ENCODE measurements around the gene GPLD1.

- TF ChIP-seq ZNF3 (CRISPR knock-in tag; IDR thresholded peaks at IDR 0.05), result no peak
- TF ChIP-seq JUN (IDR thresholded peaks at IDR 0.05; ENCODE audit: borderline replicate concordance, low read depth, low read length), result no peak
- TF ChIP-seq JUN (CRISPR knock-in tag; IDR thresholded peaks at IDR 0.05; ENCODE audit: borderline replicate concordance), result no peak
- TF ChIP-seq CTCF (IDR thresholded peaks at IDR 0.05 in 2 of 3, conservative IDR thresholded peaks at IDR 0.05 in 1 of 3; ENCODE audit: insufficient read depth in 2 of 3, low read depth in 1 of 3, low read length in 3 of 3), result no peak
- TF ChIP-seq RBM22 (IDR thresholded peaks at IDR 0.05; ENCODE audit: low read depth, low read length, poor library complexity, severe bottlenecking), result no peak
- no peak for TF ChIP-seq TCF7L2 (IDR thresholded peaks at IDR 0.05; ENCODE audit: low read depth, low read length)
- TF ChIP-seq KLF13 (tag; IDR thresholded peaks at IDR 0.05; ENCODE audit: borderline replicate concordance, low read depth), result no peak
- no peak for TF ChIP-seq GABPB2 (CRISPR knock-in tag; conservative IDR thresholded peaks at IDR 0.05)
- no peak for TF ChIP-seq CBFB (CRISPR knock-in tag; IDR thresholded peaks at IDR 0.05)
- no peak for TF ChIP-seq ZNF232 (CRISPR knock-in tag; IDR thresholded peaks at IDR 0.05)
- no peak for TF ChIP-seq SIN3A (IDR thresholded peaks at IDR 0.05; ENCODE audit: borderline replicate concordance in 2 of 2, control insufficient read depth in 1 of 2, low read depth in 2 of 2, low read length in 2 of 2)
- no peak for TF ChIP-seq HCFC1 (IDR thresholded peaks at IDR 0.05; ENCODE audit: low read depth, low read length)
- TF ChIP-seq CEBPB (tag; IDR thresholded peaks at IDR 0.05), result no peak
These were observed 87.9 kb downstream of the GPLD1 start for GRCh38 chr6:24401458-24401857.
